ENCODE results near the gene SEC24C.

Gene SEC24C

GRCh38 chr10:73812657-73813056, 68.5 kb downstream of the SEC24C start:
- no peak for DNase-seq (ENCODE audit: low read depth, low spot score)

DNA sequence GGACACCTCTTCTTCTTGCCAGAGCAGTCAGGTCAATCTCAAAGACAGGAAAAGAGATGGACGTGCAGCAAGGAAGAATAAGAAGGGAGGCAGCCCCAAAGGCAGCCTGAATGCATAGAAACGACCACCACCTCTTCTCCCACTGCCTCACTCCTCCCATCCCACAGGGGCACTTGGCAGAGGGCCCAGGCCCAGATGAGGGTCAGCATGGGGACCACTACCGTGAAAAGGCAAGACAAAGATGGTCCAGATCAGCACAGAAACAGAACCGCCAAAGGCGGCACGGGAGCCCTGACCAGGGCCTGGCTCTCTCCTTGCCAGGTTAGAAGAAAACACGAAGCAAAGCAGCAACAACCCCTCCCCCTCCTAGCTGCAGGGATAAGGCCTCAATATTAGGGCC, 69.2 kb downstream of the SEC24C start:
- no peak for DNase-seq (ENCODE audit: low read depth, low spot score)

DNA sequence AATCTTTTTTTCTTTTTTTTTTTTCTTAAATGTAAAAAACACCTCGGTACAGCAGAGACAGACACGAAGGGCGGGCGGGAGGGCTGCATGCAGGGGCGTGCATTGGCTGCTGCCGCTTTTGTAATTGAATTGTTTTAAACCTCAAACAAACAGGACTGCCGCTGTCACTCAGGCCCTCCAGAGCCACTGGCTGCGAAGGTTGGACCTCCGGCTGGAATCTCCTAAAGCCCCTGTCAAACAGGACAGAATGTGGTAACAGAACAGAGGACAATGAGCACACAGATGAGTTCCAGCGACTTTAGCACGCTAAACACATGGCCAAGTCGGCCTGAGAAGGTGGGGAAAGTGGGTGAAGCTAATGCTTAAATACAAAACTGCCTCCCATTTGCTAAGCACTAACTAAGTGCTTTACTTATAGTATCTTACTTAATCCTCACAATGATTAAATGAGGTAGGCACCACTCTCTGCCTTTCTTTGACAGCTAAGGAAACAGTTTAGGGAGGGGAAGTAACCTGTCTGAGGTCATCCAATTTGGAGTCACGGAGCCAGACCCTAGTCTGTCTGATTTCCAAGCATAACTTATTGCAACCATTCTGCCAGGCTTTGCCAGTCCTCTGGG, 70.2 kb downstream of the SEC24C start:
- DNase-seq (ENCODE audit: low read depth, low spot score), result no peak

DNA sequence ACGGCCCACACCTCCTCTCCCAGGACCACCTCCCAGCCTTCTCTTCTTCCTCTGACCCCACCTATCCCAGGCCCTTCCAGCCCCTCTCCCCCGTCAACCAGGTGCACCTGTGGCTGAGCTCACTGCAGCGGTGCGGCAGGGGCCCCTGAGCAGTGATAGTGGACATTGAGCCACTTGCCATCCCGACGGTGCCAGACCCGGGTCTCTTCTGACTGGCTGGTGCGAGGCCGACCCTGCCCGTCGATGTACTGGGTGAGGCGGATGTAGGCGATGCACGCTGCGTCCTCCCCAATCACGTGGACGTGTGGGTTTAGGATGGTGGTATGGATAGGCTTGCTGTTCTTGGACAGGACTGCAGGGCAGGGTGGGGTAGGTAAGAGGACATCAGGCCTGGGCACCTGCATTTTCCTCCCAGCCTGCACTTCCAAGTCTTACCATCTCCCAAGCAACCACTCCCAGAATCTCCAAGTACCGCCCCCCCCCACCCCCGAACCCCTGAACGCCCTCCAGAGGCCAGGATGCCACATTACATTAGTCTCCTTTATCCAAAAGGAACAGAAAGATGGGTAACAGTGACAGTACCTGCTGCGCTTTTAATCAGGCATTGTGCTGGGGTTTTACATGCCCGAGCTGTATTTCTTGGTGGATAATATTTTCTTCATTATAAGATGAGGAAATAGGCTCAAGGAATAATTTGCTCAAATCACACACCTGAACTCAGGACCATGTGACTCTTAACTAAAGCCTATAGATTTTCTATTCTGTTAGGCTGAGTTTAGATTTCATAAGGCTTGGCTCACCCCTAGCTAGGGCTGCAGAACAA, 70.9 kb downstream of the SEC24C start:
- DNase-seq (ENCODE audit: low read depth, low spot score), result no peak

GRCh38 chr10:73815719-73816030, 71.5 kb downstream of the SEC24C start:
- no peak for DNase-seq (ENCODE audit: low read depth, low spot score)

DNA sequence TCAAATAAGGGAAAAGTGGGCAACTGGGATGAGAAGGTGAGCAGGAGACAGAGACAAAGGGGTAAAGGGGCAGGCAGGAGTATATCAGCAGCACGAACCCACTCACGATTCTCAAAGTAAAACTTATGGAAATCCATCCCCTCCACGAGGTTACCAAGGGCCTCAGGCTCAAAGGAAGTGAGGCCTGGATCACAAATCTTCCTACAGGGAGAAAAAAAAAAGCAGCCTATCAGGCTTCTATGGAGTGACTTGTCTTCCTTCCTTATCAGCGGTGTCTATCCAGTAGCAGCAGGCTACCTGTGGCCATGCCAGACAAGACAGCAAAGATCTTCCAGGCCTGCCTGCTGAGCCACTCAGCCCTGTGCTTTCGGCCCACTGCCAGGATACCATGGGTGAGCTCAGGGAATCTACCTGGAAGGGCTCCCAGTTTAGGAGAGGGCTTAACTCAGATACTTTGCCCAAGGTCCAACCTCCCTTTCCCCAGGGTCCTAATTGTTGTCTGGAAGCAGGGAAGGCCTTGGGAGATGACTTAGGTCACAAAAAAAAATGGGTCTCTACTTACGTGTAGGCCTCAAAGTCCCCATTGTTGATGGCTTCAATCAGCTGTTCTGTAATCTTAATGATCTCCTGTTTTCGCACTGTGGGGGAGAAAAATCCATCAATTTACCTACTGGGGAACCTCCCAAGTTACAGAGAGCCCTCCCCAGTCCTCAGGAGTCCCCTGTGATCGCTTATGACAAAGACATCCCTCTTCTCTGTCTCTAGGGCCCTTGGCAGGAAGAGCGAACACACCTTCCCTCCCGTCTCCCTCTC, 73.0 kb downstream of the SEC24C start:
- DNase-seq (ENCODE audit: low read depth, low spot score), result no peak

DNA sequence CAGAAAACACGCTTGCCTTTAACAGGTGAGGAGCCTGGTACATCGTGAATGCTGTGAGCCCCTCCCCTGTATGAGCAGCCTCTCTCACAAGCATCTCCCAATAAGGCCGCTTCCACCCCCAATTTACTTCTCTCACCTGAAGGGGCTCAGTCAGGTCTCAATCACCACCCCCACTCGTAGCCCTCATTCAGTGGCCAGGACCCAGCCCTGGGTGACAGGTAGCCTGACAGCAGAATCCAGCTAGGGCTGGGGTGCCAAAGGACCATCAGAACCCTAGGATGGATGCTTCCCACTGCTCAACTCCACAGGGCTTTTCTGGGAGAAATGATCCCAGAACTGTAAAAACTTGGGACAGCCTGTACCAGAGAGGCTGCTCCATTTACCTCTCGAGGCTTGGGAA, 73.7 kb downstream of the SEC24C start:
- no peak for DNase-seq (ENCODE audit: low read depth, low spot score)

GRCh38 chr10:73818402-73818801, 74.2 kb downstream of the SEC24C start:
- no peak for DNase-seq (ENCODE audit: low read depth, low spot score)

GRCh38 chr10:73819081-73819480, 74.9 kb downstream of the SEC24C start:
- no peak for DNase-seq (ENCODE audit: low read depth, low spot score)

GRCh38 chr10:73819513-73820093, 75.4 kb downstream of the SEC24C start:
- DNase-seq (ENCODE audit: low read depth, low spot score), result no peak

Data from brain pericyte (primary cell).